ENCODE data around the gene SBF2. TPM values are rescaled to one million over a fixed set of nuclear protein-coding genes. Genes with fewer than 3 reads are reported as not detected.

The SBF2 gene
- total and polyA plus RNA-seq, 2 of the 13 experiments (the other 11 are each of a cell fraction or from before 2014, with no cell fraction given), result 24.0 to 45.8 TPM

DNA sequence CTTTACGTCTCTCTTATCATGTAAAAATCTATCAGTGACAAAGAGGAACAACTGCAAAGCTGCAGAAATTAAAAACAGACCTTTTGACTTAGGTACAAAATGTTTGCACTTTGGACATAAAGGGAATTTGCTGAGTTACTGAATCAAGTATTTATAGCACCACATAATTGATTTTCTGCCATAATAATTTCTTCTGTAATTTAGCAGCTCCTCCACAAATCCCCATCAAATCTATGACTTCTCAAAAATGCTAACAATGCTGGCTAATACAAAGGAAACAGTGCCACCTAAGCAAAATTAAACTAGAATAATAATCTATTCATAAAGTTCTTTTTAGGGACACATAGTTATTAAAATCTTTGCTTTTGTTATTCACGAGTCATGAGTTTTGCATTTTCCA, 415.1 kb downstream of the SBF2 start:
- Histone ChIP-seq H2AFZ (ENCODE audit: low read length) (no peak overlapping the region), H3K4me2 (ENCODE audit: low read depth, low read length) (no peak overlapping the region), H3K27me3 (ENCODE audit: control insufficient read depth in 1 of 2, insufficient read depth in 2 of 2, low read length in 2 of 2) (no peaks in the 10 kb centered on the region), H4K20me1 (ENCODE audit: insufficient read depth, low read length) (no peaks in the 10 kb centered on the region), H3K9ac (ENCODE audit: insufficient read depth, low read depth, low read length) (no peak overlapping the region), H3K27ac (ENCODE audit: extremely low read length, insufficient read depth, low read length) (no peak overlapping the region), H3K4me3 (replicated peaks in 1 of 3; ENCODE audit: insufficient read depth in 1 of 3, low read depth in 2 of 3, low read length in 3 of 3) (no peak overlapping the region), H3K36me3 (replicated peaks in 1 of 2; ENCODE audit: control insufficient read depth in 1 of 2, insufficient read depth in 2 of 2, low read length in 2 of 2) (no peaks in the 10 kb centered on the region), H3K4me1 (ENCODE audit: insufficient read depth, low read length) (no peaks in the 10 kb centered on the region), H3K9me3 (ENCODE audit: low read length) (no peaks in the 10 kb centered on the region), H3K79me2 (ENCODE audit: insufficient read depth, low read length) (no peaks in the 10 kb centered on the region)
- ATAC-seq (no peak), FAIRE-seq (no peak), DNase-seq (ENCODE audit: low spot score) (no peak)
- BruUV-seq (replicated peaks), result no TSS peak
- POLR2A ChIA-PET, result no interaction called here
- WGBS (ENCODE audit: low lambda C conversion rate), result 92% methylated on average over 2 of the region's 2 CpGs
- in situ Hi-C loops (cut with HindIII; ENCODE audit: extremely low pct_ligation_motif_present, low pct_unique_long_range_greater_than_20kb) (no loop called here), intact Hi-C loops (cut with micrococcal nuclease; ENCODE audit: unreplicated experiment) (no loop called here)
- CTCF ChIA-PET (ENCODE audit: low intra/inter-chr PET ratio, low total read pairs), result no interaction called here
- no peak for TF ChIP-seq BRCA1 (CRISPR knock-in tag; IDR thresholded peaks at IDR 0.05)
- no peak for TF ChIP-seq ERF (CRISPR knock-in tag; IDR thresholded peaks at IDR 0.05)
- peak; percentile 2 to 45; a peak in 1 of 4 replicates for TF ChIP-seq MAFK (conservative IDR thresholded peaks at IDR 0.05 in 1 of 2, IDR thresholded peaks at IDR 0.05 in 1 of 2; ENCODE audit: low read length in 2 of 2)
- peak; percentile 18; the same call in 1 of the 2 replicates for TF ChIP-seq MAFF (IDR thresholded peaks at IDR 0.05; ENCODE audit: low read depth, low read length)
- TF ChIP-seq PHB2 (IDR thresholded peaks at IDR 0.05; ENCODE audit: partially characterized antibody), result no peak

DNA sequence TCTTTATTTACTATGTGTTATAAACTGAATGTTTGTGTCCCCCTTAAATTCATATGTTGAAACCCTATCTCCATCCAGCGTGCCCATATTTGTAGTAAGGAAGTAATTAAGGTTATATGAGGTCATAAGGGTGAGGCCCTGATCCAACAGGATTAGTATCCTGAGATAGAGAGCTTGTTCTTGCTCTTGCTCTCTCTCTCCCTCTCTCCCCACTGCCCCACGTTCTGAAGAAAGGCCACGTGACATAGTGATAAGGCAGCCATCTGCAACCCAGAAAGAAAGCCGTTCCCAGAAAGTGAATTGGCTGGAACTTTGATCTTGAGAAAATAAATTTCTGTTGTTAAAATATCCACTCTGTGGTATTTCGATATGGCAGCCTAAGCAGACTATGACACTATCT, 417.7 kb downstream of the SBF2 start:
- no peak for ATAC-seq
- H3K4me3 ChIP-seq (replicated peaks in 1 of 3; ENCODE audit: insufficient read depth in 1 of 3, low read depth in 2 of 3, low read length in 3 of 3), result no peak overlapping the region

More for the DNA sequence above, 417.7 kb downstream of the SBF2 start:
- FAIRE-seq (no peak), DNase-seq (ENCODE audit: low spot score) (no peak)
- Histone ChIP-seq H3K27ac (ENCODE audit: extremely low read length, insufficient read depth, low read length) (no peak overlapping the region), H3K9me3 (ENCODE audit: low read length) (no peaks in the 10 kb centered on the region), H2AFZ (ENCODE audit: low read length) (no peak overlapping the region), H4K20me1 (ENCODE audit: insufficient read depth, low read length) (no peaks in the 10 kb centered on the region), H3K36me3 (replicated peaks in 1 of 2; ENCODE audit: control insufficient read depth in 1 of 2, insufficient read depth in 2 of 2, low read length in 2 of 2) (no peaks in the 10 kb centered on the region), H3K9ac (ENCODE audit: insufficient read depth, low read depth, low read length) (no peak overlapping the region), H3K27me3 (ENCODE audit: control insufficient read depth in 1 of 2, insufficient read depth in 2 of 2, low read length in 2 of 2) (no peaks in the 10 kb centered on the region), H3K4me2 (ENCODE audit: low read depth, low read length) (no peak overlapping the region), H3K79me2 (ENCODE audit: insufficient read depth, low read length) (no peaks in the 10 kb centered on the region), H3K4me1 (ENCODE audit: insufficient read depth, low read length) (0 out of 2 replicates have a peak, but pooled peaks cover 6% of the 10 kb centered on the region)
- intact Hi-C loops (cut with micrococcal nuclease; ENCODE audit: unreplicated experiment) (no loop called here), in situ Hi-C loops (cut with HindIII; ENCODE audit: extremely low pct_ligation_motif_present, low pct_unique_long_range_greater_than_20kb) (no loop called here)
- no TSS peak for BruUV-seq (replicated peaks)
- CTCF ChIA-PET (ENCODE audit: low intra/inter-chr PET ratio, low total read pairs), result no interaction called here
- WGBS (ENCODE audit: low lambda C conversion rate), result 94% methylated on average over 5 of the region's 5 CpGs
- POLR2A ChIA-PET, result no interaction called here
- TF ChIP-seq CC2D1A (CRISPR knock-in tag; IDR thresholded peaks at IDR 0.05) (no peak), ZNF264 (CRISPR knock-in tag; IDR thresholded peaks at IDR 0.05) (peak; percentile 87)
